Liver (tissue), 2 donors: ENCODE results near the gene WWC2.

Source experiments
- CTCF ChIP-seq: fragments of 150-350 bp; IDR thresholded peaks from 2 replicates; pipeline ENCODE4 v1.5.1; 2017; ENCODE audit warnings: improper control_type of control experiment, low read depth, low read length; ENCODE audit not compliant: missing input control
- REST ChIP-seq: IDR thresholded peaks from 2 replicates; pipeline ENCODE4 v1.6.1; 2016; ENCODE audit warnings: antibody characterized with exemption, mild to moderate bottlenecking
- YY1 ChIP-seq: IDR thresholded peaks from 2 replicates; pipeline ENCODE4 v1.6.1; 2016; ENCODE audit warnings: antibody characterized with exemption, mild to moderate bottlenecking
- donor health status: healthy.

- TF ChIP-seq YY1: no peak
- TF ChIP-seq CTCF: no peak
- no peak for TF ChIP-seq REST
Measured at GRCh38 chr4:183146478-183146877, 47.4 kb downstream of the WWC2 start.
